Lower lobe of right lung (tissue), 2 donors: ENCODE measurements around the gene ULK4. TPM values are rescaled to one million over a fixed set of nuclear protein-coding genes. Genes with fewer than 3 reads are reported as not detected.
A peak's percentile ranks its signal among the peaks of the same experiment; 100 is the strongest.

Experiments used
- ATAC-seq, 2 donors: fragments of 200-7000 bp; cut with Tn5 transposase; one replicate each; pipeline ENCODE4 v1.9.1; 2020 to 2022; ENCODE audit warnings: mild to moderate bottlenecking in 2 of 2, moderate library complexity in 2 of 2
- DNase-seq: peaks from one replicate; pipeline ENCODE4 v3.0.0-alpha.2; 2020
- H3K27ac ChIP-seq: fragments of 200-600 bp; one replicate; pipeline ENCODE4 v1.8.0; 2022
- H3K27me3 ChIP-seq: fragments of 200-600 bp; one replicate; pipeline ENCODE4 v1.8.0; 2022; ENCODE audit warnings: low read depth
- H3K36me3 ChIP-seq: fragments of 200-600 bp; one replicate; pipeline ENCODE4 v1.8.0; 2022; ENCODE audit warnings: mild to moderate bottlenecking
- H3K4me1 ChIP-seq: fragments of 200-600 bp; one replicate; pipeline ENCODE4 v1.8.0; 2022
- H3K4me3 ChIP-seq: fragments of 200-600 bp; one replicate; pipeline ENCODE4 v1.8.0; 2022; ENCODE audit warnings: mild to moderate bottlenecking
- H3K9me3 ChIP-seq: fragments of 200-600 bp; one replicate; pipeline ENCODE4 v1.8.0; 2022
- intact Hi-C: fragments of 100-400 bp; cut with DNase I; formaldehyde crosslinking; loops from one replicate; pipeline ENCODE4 v1.11.0; 2022
- total RNA-seq: library from RNA; stranded (reverse); fragmentation: NEBNext Ultra II Directional; extraction: Animal tissue kit (Norgen Biotek cat#: 25700); gene quantifications from one replicate; pipeline ENCODE4 v1.2.1, GENCODE V29; 2021
- TF ChIP-seq, protein P1 (sequence below): fragments of 200-600 bp; IDR thresholded peaks from one replicate; pipeline ENCODE4 v1.8.0; 2022; ENCODE audit warnings: antibody characterized with exemption, mild to moderate bottlenecking
- donor health status: DM: no; HTN: yes; CAD: no; lungs with severe emphysema.

Gene ULK4
- total RNA-seq, 1 donor from 2014 or later: 11.4 TPM

GRCh38 chr3:41912280-41912679 lies 49.6 kb downstream of the ULK4 start:
- TF ChIP-seq, protein P1, sequence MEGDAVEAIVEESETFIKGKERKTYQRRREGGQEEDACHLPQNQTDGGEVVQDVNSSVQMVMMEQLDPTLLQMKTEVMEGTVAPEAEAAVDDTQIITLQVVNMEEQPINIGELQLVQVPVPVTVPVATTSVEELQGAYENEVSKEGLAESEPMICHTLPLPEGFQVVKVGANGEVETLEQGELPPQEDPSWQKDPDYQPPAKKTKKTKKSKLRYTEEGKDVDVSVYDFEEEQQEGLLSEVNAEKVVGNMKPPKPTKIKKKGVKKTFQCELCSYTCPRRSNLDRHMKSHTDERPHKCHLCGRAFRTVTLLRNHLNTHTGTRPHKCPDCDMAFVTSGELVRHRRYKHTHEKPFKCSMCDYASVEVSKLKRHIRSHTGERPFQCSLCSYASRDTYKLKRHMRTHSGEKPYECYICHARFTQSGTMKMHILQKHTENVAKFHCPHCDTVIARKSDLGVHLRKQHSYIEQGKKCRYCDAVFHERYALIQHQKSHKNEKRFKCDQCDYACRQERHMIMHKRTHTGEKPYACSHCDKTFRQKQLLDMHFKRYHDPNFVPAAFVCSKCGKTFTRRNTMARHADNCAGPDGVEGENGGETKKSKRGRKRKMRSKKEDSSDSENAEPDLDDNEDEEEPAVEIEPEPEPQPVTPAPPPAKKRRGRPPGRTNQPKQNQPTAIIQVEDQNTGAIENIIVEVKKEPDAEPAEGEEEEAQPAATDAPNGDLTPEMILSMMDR: no peak
- Histone ChIP-seq H3K4me1 (no peaks in the 10 kb centered on the region), H3K4me3 (no peak overlapping the region), H3K27me3 (no peaks in the 10 kb centered on the region), H3K36me3 (peaks cover 12% of the 10 kb centered on the region), H3K27ac (no peak overlapping the region), H3K9me3 (no peaks in the 10 kb centered on the region)
- ATAC-seq: no peak
- no peak for DNase-seq
- intact Hi-C loops: no loop called here

- Histone ChIP-seq H3K27ac (no peak overlapping the region), H3K36me3 (peaks cover 18% of the 10 kb centered on the region), H3K9me3 (no peaks in the 10 kb centered on the region), H3K4me1 (no peaks in the 10 kb centered on the region), H3K27me3 (no peaks in the 10 kb centered on the region), H3K4me3 (no peak overlapping the region)
- ATAC-seq: no peak
- TF ChIP-seq, protein P1: no peak
- DNase-seq: no peak
- intact Hi-C loops: no loop called here
These were observed 54.4 kb downstream of the ULK4 start for GRCh38 chr3:41907330-41908073.

- intact Hi-C loops: no loop called here
- Histone ChIP-seq H3K4me3 (no peak overlapping the region), H3K4me1 (no peaks in the 10 kb centered on the region), H3K27me3 (no peaks in the 10 kb centered on the region), H3K27ac (no peak overlapping the region), H3K9me3 (no peaks in the 10 kb centered on the region), H3K36me3 (peaks cover 6% of the 10 kb centered on the region)
- no peak for DNase-seq
- no peak for ATAC-seq
- TF ChIP-seq, protein P1: no peak
These were observed 61.6 kb downstream of the ULK4 start for GRCh38 chr3:41900265-41900664.

GRCh38 chr3:41898631-41899030 lies 63.3 kb downstream of the ULK4 start:
- Histone ChIP-seq H3K9me3 (no peaks in the 10 kb centered on the region), H3K4me3 (no peak overlapping the region), H3K36me3 (peaks cover 6% of the 10 kb centered on the region), H3K4me1 (no peaks in the 10 kb centered on the region), H3K27me3 (no peaks in the 10 kb centered on the region), H3K27ac (no peak overlapping the region)
- DNase-seq: no peak
- TF ChIP-seq, protein P1: no peak
- intact Hi-C loops: no loop called here
- ATAC-seq: no peak

DNA sequence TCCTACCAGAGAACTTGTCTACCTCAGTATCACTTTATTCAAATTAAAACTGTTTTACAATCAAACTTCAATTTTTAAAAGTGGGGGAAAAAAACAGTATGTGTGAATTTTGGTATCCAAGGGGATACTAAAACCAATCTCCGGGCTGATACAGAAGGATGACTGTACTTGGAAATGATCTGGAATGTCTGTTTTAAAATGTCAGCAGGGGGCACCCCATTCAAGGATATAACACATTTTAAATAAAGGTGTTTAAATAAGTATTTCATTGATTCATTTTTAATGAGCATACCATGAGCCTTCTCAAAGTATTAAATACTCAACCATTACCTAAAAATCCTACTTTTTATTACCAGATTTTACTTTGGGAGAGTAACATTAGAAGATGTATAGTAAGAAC lies 67.9 kb downstream of the ULK4 start:
- Histone ChIP-seq H3K36me3 (no peaks in the 10 kb centered on the region), H3K27me3 (no peaks in the 10 kb centered on the region), H3K9me3 (peaks cover 6% of the 10 kb centered on the region), H3K27ac (no peak overlapping the region), H3K4me3 (no peak overlapping the region), H3K4me1 (no peaks in the 10 kb centered on the region)
- ATAC-seq (no peak), DNase-seq (no peak)
- intact Hi-C loops: no loop called here
- TF ChIP-seq, protein P1: peak; percentile 52
